VCaP (cell line): Measurements from ENCODE around the gene SHF.
A peak's percentile ranks its signal among the peaks of the same experiment; 100 is the strongest.

ENCODE experiments used
- H3K27ac ChIP-seq: fragments of 450-650 bp; 2 replicates; pipeline ENCODE4 v1.5.1; 2017
- CTCF ChIP-seq: fragments of 450-650 bp; conservative IDR thresholded peaks from 2 replicates; pipeline ENCODE4 v1.5.1; 2017; ENCODE audit warnings: mild to moderate bottlenecking, moderate library complexity

The SHF gene

DNA sequence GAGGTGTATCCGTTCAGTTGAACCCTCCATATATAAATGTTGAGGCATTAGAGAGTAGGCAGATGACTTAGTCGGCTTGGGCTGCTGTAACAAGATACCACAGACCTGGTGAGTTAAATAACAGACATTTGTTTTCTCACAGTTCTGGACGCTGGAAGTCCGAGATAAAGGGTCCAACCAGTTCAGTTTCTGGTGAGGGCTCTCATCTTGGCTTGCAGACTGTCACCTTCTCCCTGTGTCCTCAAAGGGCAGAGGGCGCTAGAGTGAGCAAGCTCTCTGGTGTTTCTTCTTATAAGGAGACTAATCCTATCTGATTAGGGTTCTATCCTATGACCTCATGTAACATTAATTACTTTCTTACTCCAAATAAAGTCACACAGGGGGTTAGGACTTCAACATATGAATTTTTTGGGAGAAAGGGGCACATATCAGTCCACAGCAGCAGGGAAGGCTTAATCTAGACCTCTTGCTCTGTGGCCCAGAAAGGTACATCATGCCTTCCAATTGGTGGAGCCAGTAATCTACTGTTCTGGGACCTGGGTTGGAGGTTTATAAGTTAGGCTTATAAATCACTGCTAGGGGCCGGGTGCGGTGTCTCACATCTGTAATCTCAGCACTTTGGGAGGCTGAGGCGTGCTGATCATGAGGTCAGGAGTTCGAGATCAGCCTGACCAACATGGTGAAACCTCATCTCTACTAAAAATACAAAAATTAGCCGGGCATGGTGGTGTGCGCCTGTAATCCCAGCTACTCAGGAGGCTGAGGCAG, 37.9 kb upstream of the SHF start:
- H3K27ac ChIP-seq = no peak overlapping the region
- TF ChIP-seq CTCF = no peak

DNA sequence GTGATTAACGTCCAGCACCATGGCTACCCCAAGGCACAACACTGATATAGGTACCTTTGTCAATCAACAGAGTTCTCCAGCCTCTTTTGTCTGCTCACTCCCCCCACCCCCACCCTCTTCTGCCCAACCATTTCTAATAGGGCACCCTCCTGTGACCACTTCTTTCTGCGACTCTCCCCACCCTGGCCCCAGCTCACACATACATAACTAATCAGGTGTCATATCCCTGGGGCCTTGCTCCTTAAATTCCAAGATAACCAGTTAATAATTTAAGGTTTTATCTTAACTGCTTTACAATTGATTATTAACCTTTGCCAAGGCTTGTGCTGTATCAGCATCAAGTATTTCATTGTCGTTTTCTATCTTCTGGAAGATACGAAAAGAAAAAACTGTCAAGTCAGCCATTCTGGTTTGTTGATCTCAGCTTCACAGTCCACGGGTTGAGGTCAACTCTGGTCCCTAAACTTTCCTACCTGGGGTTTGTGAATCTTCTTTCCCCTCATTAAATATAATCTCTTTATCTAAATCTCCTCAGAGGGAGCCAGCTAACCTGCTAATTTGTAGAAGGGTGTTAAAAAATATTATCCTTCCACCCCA, 37.0 kb upstream of the SHF start:
- no peak for TF ChIP-seq CTCF
- no peak overlapping the region for H3K27ac ChIP-seq

DNA sequence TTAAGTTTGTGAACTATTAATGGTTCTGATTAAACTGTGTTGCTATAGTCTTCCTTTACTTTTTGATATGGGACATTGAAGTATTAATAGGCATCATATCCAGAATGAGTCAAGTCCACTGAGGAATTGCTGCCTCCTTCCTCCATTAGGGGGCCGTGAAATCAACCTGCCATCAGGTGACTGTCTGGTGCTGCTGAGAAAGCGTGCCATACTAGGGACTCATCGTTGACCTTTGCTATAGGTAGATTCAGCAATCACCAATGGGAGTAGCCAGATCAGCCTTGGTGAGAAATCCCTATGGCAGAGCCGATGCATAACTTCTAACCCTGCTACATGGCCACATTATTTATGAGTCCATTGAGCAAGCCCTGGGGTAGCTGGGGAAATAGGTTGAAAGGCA, 34.2 kb upstream of the SHF start:
- TF ChIP-seq CTCF = no peak
- H3K27ac ChIP-seq = no peak overlapping the region

DNA sequence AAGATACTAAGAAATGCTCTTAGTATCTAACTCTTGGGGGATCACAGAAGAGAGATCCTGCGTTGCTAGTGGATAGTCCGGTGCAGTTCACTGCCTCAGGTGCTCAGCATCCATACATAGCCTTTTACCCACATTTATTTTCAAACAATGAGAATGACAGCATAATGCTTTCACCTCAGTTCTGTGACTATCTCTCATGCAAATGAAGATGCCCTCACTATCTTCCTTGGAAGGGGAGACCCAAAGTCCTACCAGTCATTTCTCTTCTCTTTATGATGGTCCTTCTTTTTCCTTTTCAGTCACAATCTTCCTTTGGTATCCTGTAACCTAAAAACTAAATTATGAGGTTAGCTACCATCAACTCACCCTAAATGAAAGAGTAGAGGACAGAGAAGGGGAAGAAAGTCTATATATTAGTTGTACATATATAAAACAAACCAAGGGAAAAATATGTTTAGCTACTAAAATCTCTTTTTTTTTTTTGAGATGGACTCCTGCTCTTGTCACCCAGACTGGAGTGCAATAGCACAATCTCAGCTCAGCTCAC, 33.4 kb upstream of the SHF start:
- no peak for TF ChIP-seq CTCF
- H3K27ac ChIP-seq = no peak overlapping the region

DNA sequence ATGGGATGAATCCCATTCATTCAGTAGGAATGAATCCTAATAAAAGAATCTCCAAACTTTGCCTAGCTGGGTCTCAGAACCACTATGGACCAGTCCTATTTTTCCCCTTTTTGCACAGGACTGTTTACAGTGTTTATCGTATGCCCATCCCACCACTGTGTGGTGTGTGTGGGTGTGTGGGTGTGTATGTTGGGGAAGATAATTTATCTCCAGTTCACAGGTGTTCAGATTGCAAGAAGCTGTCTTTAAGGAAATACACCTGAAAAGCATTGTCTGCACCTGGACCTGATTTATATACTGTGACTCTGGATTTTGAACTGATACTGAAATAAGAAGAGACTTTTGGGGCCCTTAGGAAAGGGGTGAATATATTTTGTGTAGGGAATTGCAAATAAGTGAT, 24.7 kb upstream of the SHF start:
- no peak for TF ChIP-seq CTCF
- no peak overlapping the region for H3K27ac ChIP-seq

GRCh38 chr15:45205192-45205591, 17.4 kb upstream of the SHF start:
- H3K27ac ChIP-seq = no peak overlapping the region
- TF ChIP-seq CTCF = peak; percentile 92

- TF ChIP-seq CTCF = no peak
- no peak overlapping the region for H3K27ac ChIP-seq
Measured at GRCh38 chr15:45203182-45203581, 15.4 kb upstream of the SHF start.
